Measurements from ENCODE around the gene FAM216A.
"Not testable (repeated sequence)": the region's sequence is repeated elsewhere in the genome, so short reads cannot be mapped to it uniquely, and the experiment has no call there.

Gene FAM216A, protein sequence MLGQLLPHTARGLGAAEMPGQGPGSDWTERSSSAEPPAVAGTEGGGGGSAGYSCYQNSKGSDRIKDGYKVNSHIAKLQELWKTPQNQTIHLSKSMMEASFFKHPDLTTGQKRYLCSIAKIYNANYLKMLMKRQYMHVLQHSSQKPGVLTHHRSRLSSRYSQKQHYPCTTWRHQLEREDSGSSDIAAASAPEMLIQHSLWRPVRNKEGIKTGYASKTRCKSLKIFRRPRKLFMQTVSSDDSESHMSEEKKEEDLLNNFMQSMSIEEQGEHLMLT

DNA sequence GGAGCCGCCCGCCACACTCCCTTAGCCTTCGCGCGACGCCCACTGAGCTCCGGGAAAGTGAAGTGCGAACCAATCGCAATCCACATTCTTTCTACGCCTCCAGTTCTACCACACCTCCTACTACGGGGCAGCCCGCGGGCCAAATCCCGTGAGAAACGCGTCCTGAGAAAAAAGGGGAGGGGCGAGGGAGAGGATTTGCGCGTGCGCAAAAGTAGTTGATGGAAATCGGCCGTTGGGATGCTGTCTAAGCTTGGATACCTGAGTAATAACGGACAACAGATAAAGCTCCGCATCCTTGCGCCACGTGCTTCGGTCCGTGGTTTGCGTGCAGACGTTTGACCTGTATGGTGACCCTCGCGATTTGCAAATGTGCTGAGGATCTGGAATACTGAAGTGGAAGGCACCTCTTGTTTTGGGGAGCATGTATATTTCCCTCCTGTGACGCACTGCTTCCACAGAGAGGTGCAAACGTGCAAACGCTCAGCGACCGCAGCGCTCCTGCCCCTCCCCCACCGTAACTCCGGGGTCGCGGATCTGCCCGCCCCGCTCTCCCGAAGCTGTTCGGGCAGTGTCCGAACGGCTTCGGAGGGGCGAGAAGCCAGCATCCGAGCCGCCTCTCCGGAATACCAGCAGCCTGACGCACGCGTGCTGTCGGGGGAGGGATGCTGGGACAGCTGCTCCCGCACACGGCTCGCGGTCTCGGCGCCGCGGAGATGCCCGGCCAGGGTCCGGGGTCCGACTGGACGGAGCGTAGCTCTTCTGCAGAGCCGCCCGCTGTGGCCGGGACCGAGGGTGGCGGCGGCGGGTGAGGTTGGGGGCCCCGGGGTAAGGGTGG is at the start of gene FAM216A, which contains the start of gene GPN3:
TSS of gene FAM216A (plus strand) at position 632 of the 835 bp plus-strand sequence. CDS start at position 663, 31 bp downstream.
TSS of gene GPN3 (minus strand) at position 44 of the 835 bp plus-strand sequence. CDS start 54 bp downstream, outside the sequence.
- peaks cover 51% of the 10 kb centered on the region for H3K79me2 ChIP-seq (ENCODE audit: control insufficient read depth, insufficient read depth, low read length, unreplicated experiment)
- H2AFZ ChIP-seq (ENCODE audit: low read length, unreplicated experiment), result peak within 1 kb of the TSS; percentile 99
- H3K4me3 ChIP-seq (ENCODE audit: low read depth, low read length), result peak within 1 kb of the TSS; percentile 95
- H3K27me3 ChIP-seq (ENCODE audit: insufficient read depth, low read length), result no peaks in the 10 kb centered on the region
- H3K4me1 ChIP-seq (ENCODE audit: control insufficient read depth, insufficient read depth, low read length, unreplicated experiment), result peaks cover 14% of the 10 kb centered on the region
- peak within 1 kb of the TSS; percentile 85 for H3K27ac ChIP-seq (ENCODE audit: low read depth, low read length)
- H3K36me3 ChIP-seq (ENCODE audit: insufficient read depth, low read length), result no peaks in the 10 kb centered on the region

DNA sequence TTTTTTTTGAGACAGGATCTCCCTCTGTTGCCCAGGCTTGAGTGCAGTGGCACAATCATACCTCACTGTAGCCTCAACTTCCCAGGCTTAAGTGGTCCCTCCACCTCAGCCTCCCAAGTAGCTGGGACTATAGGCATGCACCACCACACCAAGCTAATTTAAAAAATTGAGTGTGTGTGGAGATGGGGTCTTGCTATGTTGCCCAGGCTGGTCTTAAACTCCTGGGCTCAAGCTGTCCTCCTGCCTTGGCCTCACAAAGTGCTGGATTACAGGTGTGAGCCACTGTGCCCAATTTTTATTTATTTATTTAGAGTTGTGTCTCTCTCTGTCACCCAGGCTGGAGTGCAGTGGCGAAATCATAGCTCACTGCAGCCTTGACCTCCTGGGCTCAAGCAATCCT is 48.0 kb upstream of the FAM216A start:
- not testable (repeated sequence) for H3K27me3 ChIP-seq (ENCODE audit: insufficient read depth, low read length); H2AFZ ChIP-seq (ENCODE audit: low read length, unreplicated experiment); H3K27ac ChIP-seq (ENCODE audit: low read depth, low read length); H3K4me3 ChIP-seq (ENCODE audit: low read depth, low read length); H3K36me3 ChIP-seq (ENCODE audit: insufficient read depth, low read length); H3K79me2 ChIP-seq (ENCODE audit: control insufficient read depth, insufficient read depth, low read length, unreplicated experiment); H3K4me1 ChIP-seq (ENCODE audit: control insufficient read depth, insufficient read depth, low read length, unreplicated experiment)

DNA sequence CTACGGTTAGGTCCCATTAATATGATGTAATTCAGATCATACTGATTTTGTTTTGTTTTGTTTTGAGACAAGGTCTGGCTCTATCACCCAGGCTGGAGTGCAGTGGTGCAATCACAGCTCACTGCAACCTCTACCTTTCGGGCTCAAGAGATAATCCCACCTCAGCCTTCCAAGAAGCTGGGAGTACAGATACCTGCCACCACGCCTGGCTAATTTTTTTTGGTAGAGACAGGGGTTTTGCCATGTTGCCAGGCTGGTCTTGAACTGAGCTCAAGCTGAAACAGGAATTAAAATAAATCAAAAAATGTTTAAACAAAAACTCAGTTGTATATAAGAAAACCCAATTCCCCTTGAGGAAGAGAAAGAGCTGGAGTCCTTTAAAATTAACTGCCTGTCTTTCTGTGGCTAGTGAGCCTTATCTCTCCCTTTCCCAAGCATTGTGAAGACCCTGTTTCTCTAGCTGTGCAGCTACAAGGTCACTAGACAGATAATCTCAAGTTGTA is 47.4 kb upstream of the FAM216A start:
- Histone ChIP-seq H3K36me3 (ENCODE audit: insufficient read depth, low read length) (no peaks in the 10 kb centered on the region), H2AFZ (ENCODE audit: low read length, unreplicated experiment) (no peak overlapping the region), H3K79me2 (ENCODE audit: control insufficient read depth, insufficient read depth, low read length, unreplicated experiment) (no peaks in the 10 kb centered on the region), H3K27me3 (ENCODE audit: insufficient read depth, low read length) (no peaks in the 10 kb centered on the region), H3K4me1 (ENCODE audit: control insufficient read depth, insufficient read depth, low read length, unreplicated experiment) (no peaks in the 10 kb centered on the region), H3K4me3 (ENCODE audit: low read depth, low read length) (no peak overlapping the region), H3K27ac (ENCODE audit: low read depth, low read length) (no peak overlapping the region)

DNA sequence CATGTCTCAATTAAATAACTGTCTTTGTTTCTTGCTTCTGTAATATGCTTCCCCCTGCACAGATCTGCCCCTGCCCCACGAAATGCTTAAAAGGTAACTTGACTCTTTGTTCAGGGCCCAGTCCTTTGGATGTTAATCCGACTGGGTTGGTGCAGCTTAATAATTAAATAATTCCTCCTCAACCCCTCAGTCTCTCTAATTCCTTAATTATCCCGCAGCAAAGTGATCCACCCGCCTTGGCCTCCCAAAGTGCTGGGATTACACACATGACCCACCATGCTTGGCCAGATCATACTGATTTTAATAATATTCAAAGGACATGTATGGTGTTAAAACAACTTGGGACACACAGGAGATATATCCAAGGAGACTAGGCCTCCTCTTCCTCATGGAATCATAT is 46.9 kb upstream of the FAM216A start:
- H3K27ac ChIP-seq (ENCODE audit: low read depth, low read length), result no peak overlapping the region
- H3K4me3 ChIP-seq (ENCODE audit: low read depth, low read length), result no peak overlapping the region
- no peaks in the 10 kb centered on the region for H3K36me3 ChIP-seq (ENCODE audit: insufficient read depth, low read length)
- H3K79me2 ChIP-seq (ENCODE audit: control insufficient read depth, insufficient read depth, low read length, unreplicated experiment), result no peaks in the 10 kb centered on the region
- no peaks in the 10 kb centered on the region for H3K4me1 ChIP-seq (ENCODE audit: control insufficient read depth, insufficient read depth, low read length, unreplicated experiment)
- H3K27me3 ChIP-seq (ENCODE audit: insufficient read depth, low read length), result no peaks in the 10 kb centered on the region
- no peak overlapping the region for H2AFZ ChIP-seq (ENCODE audit: low read length, unreplicated experiment)

DNA sequence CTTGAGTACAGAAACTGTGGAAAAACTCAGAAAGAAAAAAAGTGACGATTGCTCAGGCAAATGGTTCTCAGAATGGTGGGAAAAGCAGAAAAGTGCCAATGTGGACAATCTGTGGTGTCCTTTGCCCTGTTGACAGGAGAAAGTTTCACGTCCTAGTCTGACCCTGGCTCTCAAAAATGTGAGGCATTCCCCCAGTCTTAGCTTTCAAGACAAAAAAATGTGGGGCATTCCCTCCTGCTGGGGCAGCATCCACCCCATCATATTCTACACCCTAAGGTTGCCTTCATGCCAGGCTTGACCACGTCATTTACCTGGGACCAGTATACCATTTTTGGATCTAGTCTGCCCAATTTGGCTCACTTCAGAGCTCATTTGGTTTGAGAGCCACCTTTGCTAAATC is 44.4 kb upstream of the FAM216A start:
- no peak overlapping the region for H3K27ac ChIP-seq (ENCODE audit: low read depth, low read length)
- H2AFZ ChIP-seq (ENCODE audit: low read length, unreplicated experiment), result no peak overlapping the region
- H3K4me1 ChIP-seq (ENCODE audit: control insufficient read depth, insufficient read depth, low read length, unreplicated experiment), result no peaks in the 10 kb centered on the region
- H3K79me2 ChIP-seq (ENCODE audit: control insufficient read depth, insufficient read depth, low read length, unreplicated experiment), result no peaks in the 10 kb centered on the region
- no peaks in the 10 kb centered on the region for H3K27me3 ChIP-seq (ENCODE audit: insufficient read depth, low read length)
- no peak overlapping the region for H3K4me3 ChIP-seq (ENCODE audit: low read depth, low read length)
- no peaks in the 10 kb centered on the region for H3K36me3 ChIP-seq (ENCODE audit: insufficient read depth, low read length)

DNA sequence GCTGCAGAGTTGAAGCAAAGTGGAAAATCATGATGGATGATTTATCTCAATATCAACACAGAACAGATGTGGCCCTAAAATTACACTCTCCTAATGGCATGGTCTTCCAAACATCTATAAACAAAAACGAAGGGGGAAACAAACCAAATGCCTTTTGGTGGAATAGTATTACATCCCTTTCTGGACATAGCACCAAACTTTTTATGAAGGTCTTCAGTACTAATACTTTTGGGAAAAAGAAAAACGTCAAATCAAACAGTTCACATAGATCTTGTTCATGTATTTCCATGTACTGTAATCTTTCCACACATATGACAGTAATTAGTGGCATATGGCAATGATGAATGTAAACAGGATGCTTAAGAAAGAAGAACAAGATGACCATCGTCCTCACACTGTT is 42.2 kb upstream of the FAM216A start:
- Histone ChIP-seq H2AFZ (ENCODE audit: low read length, unreplicated experiment) (no peak overlapping the region), H3K4me1 (ENCODE audit: control insufficient read depth, insufficient read depth, low read length, unreplicated experiment) (no peaks in the 10 kb centered on the region), H3K27ac (ENCODE audit: low read depth, low read length) (no peak overlapping the region), H3K27me3 (ENCODE audit: insufficient read depth, low read length) (no peaks in the 10 kb centered on the region), H3K79me2 (ENCODE audit: control insufficient read depth, insufficient read depth, low read length, unreplicated experiment) (no peaks in the 10 kb centered on the region), H3K36me3 (ENCODE audit: insufficient read depth, low read length) (no peaks in the 10 kb centered on the region), H3K4me3 (ENCODE audit: low read depth, low read length) (no peak overlapping the region)

DNA sequence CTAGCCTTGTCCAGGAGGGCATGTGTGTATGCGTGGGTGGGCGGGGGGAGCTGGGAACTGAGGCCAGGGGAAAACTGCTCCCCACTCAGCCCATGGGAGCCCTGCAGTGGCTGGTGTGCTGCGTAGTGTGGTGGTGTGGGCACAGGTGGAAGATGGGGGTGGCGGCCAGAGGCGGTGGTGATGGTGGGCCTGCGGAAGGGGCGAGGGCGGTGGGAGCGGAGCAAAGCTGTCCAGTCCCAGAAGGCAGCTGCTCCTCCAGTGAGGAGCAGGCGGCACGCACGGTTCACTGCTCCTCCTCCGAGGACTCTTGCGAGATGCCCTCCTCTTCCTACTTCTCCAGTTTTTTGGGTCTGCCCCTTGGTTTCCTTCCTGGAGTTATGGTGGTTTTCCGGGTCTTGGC is 39.0 kb upstream of the FAM216A start:
- H3K4me1 ChIP-seq (ENCODE audit: control insufficient read depth, insufficient read depth, low read length, unreplicated experiment); H3K27me3 ChIP-seq (ENCODE audit: insufficient read depth, low read length); H3K27ac ChIP-seq (ENCODE audit: low read depth, low read length); H3K36me3 ChIP-seq (ENCODE audit: insufficient read depth, low read length); H3K79me2 ChIP-seq (ENCODE audit: control insufficient read depth, insufficient read depth, low read length, unreplicated experiment); H2AFZ ChIP-seq (ENCODE audit: low read length, unreplicated experiment); H3K4me3 ChIP-seq (ENCODE audit: low read depth, low read length): not testable (repeated sequence)

DNA sequence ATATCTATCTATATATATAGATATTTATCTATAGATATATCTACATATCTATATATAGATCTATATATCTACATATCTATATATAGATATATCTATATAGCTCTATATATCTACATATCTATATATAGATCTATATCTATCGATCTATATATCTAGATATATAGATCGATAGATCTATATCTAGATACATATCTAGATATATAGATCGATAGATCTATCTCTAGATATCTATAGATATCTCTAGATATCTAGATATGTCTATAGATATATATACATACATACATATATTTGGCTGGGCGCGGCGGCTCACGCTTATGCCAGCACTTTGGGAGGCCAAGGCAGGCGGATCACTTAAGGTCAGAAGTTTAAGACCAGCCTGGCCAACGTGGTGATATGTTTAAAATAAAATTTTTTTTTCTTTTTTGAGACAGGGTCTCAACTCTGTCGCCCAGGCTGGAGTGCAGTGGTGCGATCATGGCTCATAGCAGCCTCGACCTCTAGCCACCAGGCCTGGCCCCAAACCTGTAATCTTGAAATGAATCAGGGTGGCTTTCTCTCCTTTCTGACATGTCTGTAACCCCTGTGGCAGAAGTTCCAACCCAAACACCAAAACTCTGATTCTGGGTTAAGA is 36.6 kb upstream of the FAM216A start:
- Histone ChIP-seq H3K4me1 (ENCODE audit: control insufficient read depth, insufficient read depth, low read length, unreplicated experiment) (peaks cover 12% of the 10 kb centered on the region), H3K4me3 (ENCODE audit: low read depth, low read length) (no peak overlapping the region), H3K27ac (ENCODE audit: low read depth, low read length) (no peak overlapping the region), H3K36me3 (ENCODE audit: insufficient read depth, low read length) (peaks cover 4% of the 10 kb centered on the region; the same call in 1 of the 2 replicates), H3K79me2 (ENCODE audit: control insufficient read depth, insufficient read depth, low read length, unreplicated experiment) (no peaks in the 10 kb centered on the region), H3K27me3 (ENCODE audit: insufficient read depth, low read length) (no peaks in the 10 kb centered on the region), H2AFZ (ENCODE audit: low read length, unreplicated experiment) (no peak overlapping the region)

DNA sequence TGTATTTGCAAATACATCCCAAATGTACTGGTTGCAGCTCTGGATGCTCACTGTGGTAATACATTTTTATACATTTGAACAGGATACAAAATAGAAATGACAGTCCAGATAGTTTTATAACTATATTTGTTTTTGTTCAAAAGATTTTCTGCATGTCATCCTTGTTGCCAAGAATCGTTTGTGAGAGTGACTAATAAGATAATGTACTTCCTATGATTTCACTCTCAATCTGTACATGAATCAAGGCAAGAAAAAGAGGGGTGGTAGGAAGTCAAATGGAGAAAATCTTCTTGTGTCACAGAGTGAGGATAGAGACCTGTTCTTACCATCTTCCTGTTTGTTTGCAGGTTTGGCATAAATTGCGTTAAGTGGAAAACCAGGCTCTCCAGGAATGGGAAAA is 32.4 kb upstream of the FAM216A start:
- H3K4me3 ChIP-seq (ENCODE audit: low read depth, low read length), result no peak overlapping the region
- peaks cover 19% of the 10 kb centered on the region for H3K36me3 ChIP-seq (ENCODE audit: insufficient read depth, low read length)
- no peaks in the 10 kb centered on the region for H3K27me3 ChIP-seq (ENCODE audit: insufficient read depth, low read length)
- H3K4me1 ChIP-seq (ENCODE audit: control insufficient read depth, insufficient read depth, low read length, unreplicated experiment), result peaks cover 13% of the 10 kb centered on the region
- peak overlapping the region; percentile 64 for H3K27ac ChIP-seq (ENCODE audit: low read depth, low read length)
- H2AFZ ChIP-seq (ENCODE audit: low read length, unreplicated experiment), result no peak overlapping the region
- no peaks in the 10 kb centered on the region for H3K79me2 ChIP-seq (ENCODE audit: control insufficient read depth, insufficient read depth, low read length, unreplicated experiment)

DNA sequence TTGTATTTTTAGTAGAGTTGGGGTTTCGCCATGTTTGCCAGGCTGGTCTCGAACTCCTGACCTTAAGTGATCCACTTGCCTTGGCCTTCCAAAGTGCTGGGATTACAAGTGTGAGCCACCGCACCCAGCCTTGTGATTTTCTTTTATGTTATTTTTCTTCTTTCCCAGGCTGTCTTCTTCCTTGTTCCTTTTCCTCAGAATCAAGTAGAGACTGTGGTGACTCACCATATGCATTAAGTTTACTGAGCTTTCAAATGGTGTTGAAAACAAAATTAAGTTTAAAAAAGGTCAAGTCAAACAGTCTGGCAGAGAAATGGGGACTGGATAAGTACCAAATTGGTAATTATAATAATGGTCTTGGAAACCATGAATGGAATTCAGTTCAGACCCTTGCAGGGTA is 24.2 kb upstream of the FAM216A start:
- Histone ChIP-seq H2AFZ (ENCODE audit: low read length, unreplicated experiment) (no peak overlapping the region), H3K79me2 (ENCODE audit: control insufficient read depth, insufficient read depth, low read length, unreplicated experiment) (peaks cover 50% of the 10 kb centered on the region), H3K4me3 (ENCODE audit: low read depth, low read length) (no peak overlapping the region), H3K36me3 (ENCODE audit: insufficient read depth, low read length) (peaks cover 24% of the 10 kb centered on the region), H3K4me1 (ENCODE audit: control insufficient read depth, insufficient read depth, low read length, unreplicated experiment) (peaks cover 4% of the 10 kb centered on the region), H3K27me3 (ENCODE audit: insufficient read depth, low read length) (no peaks in the 10 kb centered on the region), H3K27ac (ENCODE audit: low read depth, low read length) (no peak overlapping the region)
